ENCODE data around the gene TMIGD2.
"Not testable (repeated sequence)": the region's sequence is repeated elsewhere in the genome, so short reads cannot be mapped to it uniquely, and the experiment has no call there.

The TMIGD2 gene

GRCh38 chr19:4266253-4267000 is 35.8 kb downstream of the TMIGD2 start:
- no peak for DNase-seq (ENCODE audit: low read depth)

- DNase-seq (ENCODE audit: low read depth), result no peak
Measured at GRCh38 chr19:4264812-4265211, 37.4 kb downstream of the TMIGD2 start.

GRCh38 chr19:4260613-4261191 is 41.5 kb downstream of the TMIGD2 start:
- DNase-seq (ENCODE audit: low read depth), result no peak

GRCh38 chr19:4258181-4258580 is 44.0 kb downstream of the TMIGD2 start:
- no peak for DNase-seq (ENCODE audit: low read depth)

GRCh38 chr19:4257025-4257424 is 45.2 kb downstream of the TMIGD2 start:
- no peak for DNase-seq (ENCODE audit: low read depth)

- no peak for DNase-seq (ENCODE audit: low read depth)
Measured at GRCh38 chr19:4256563-4256962, 45.6 kb downstream of the TMIGD2 start.

GRCh38 chr19:4246767-4247593 is 55.2 kb downstream of the TMIGD2 start, which contains the start of gene YJU2:
Gene YJU2 (plus strand): TSS chr19:4247080. CDS start chr19:4247147, 67 bp downstream.
- peak; percentile 97 for DNase-seq (ENCODE audit: low read depth)

- not testable (repeated sequence) for DNase-seq (ENCODE audit: low read depth)
Measured at GRCh38 chr19:4245938-4246337, 56.3 kb downstream of the TMIGD2 start.
